ENCODE measurements around the gene ADAMTS13. TPM values are rescaled to one million over a fixed set of nuclear protein-coding genes. Genes with fewer than 3 reads are reported as not detected.

The ADAMTS13 gene
- total and polyA plus RNA-seq, 9 of the 15 experiments (the other 6 are each of a cell fraction or from before 2014, with no cell fraction given) = 0.03 to 0.20 (median 0.04) TPM; not detected in 4

DNA sequence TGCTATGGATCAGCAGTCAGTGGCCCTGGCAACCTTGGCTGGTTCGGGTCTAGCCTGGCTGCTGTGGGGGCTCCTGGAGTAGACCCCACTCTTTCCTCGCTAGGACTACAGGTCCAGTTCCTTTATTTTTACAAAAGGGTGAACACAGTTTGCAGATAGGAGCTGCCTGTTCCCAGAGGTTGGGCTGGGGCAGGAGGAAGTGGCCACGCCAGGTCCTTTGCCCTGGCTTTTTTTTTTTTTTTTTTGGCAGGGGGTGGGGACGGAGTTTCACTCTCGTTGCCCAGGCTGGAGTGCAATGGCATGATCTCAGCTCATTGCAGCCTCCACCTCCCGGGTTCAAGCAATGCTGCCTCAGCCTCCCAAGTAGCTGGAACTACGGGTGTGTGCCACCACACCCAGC lies 48.8 kb downstream of the ADAMTS13 start:
- no peak overlapping the region for H3K27ac ChIP-seq (ENCODE audit: extremely low read depth, low read depth, low read length)
- peaks cover 4% of the 10 kb centered on the region; the same call in 1 of the 2 replicates for H4K20me1 ChIP-seq (replicated peaks; ENCODE audit: control insufficient read depth, insufficient read depth, low read length)
- ChIA-PET CTCF (ENCODE audit: low intra/inter-chr PET ratio) (no interaction called here), POLR2A (interaction anchor here (0.6 to 0.7 kb wide), 2 partner anchors 22 to 413 kb away, joined by 3 read pairs; no protein-coding TSS in a partner anchor)
- BruUV-seq (replicated peaks) = no TSS peak
- no peak for ATAC-seq
- H3K4me2 ChIP-seq (ENCODE audit: insufficient read depth, low read length) = no peak overlapping the region
- WGBS (ENCODE audit: insufficient coverage, low coverage, missing lambda C conversion rate) = 6% methylated on average over 6 of the region's 7 CpGs
- no peaks in the 10 kb centered on the region for H3K9me3 ChIP-seq (replicated peaks; ENCODE audit: control insufficient read depth, insufficient read depth, low read depth, low read length)
- H3K27me3 ChIP-seq (ENCODE audit: control insufficient read depth in 2 of 2, insufficient read depth in 2 of 2, low read length in 2 of 2) = peaks cover 0 to 58% of the 10 kb centered on the region in 2 experiments; a peak in 3 of 5 replicates
- no peaks in the 10 kb centered on the region for H3K79me2 ChIP-seq (ENCODE audit: control insufficient read depth, insufficient read depth, low read length)
- no peaks in the 10 kb centered on the region for H3K9me1 ChIP-seq (ENCODE audit: control insufficient read depth, insufficient read depth, low read length)
- TF ChIP-seq EGR1 (conservative IDR thresholded peaks at IDR 0.05) = no peak
- TF ChIP-seq LEF1 (IDR thresholded peaks at IDR 0.05) = no peak
- TF ChIP-seq SUPT5H (IDR thresholded peaks at IDR 0.05) = no peak
- TF ChIP-seq MAZ (CRISPR knock-in tag; conservative IDR thresholded peaks at IDR 0.05 in 1 of 2, IDR thresholded peaks at IDR 0.05 in 1 of 2) = no peak
- no peak for TF ChIP-seq ZNF384 (IDR thresholded peaks at IDR 0.05; ENCODE audit: low read depth, low read length)
- TF ChIP-seq ZNF696 (CRISPR knock-in tag; conservative IDR thresholded peaks at IDR 0.05) = no peak
- TF ChIP-seq KAT8 (IDR thresholded peaks at IDR 0.05; ENCODE audit: low read depth) = no peak
- TF ChIP-seq, protein P1, sequence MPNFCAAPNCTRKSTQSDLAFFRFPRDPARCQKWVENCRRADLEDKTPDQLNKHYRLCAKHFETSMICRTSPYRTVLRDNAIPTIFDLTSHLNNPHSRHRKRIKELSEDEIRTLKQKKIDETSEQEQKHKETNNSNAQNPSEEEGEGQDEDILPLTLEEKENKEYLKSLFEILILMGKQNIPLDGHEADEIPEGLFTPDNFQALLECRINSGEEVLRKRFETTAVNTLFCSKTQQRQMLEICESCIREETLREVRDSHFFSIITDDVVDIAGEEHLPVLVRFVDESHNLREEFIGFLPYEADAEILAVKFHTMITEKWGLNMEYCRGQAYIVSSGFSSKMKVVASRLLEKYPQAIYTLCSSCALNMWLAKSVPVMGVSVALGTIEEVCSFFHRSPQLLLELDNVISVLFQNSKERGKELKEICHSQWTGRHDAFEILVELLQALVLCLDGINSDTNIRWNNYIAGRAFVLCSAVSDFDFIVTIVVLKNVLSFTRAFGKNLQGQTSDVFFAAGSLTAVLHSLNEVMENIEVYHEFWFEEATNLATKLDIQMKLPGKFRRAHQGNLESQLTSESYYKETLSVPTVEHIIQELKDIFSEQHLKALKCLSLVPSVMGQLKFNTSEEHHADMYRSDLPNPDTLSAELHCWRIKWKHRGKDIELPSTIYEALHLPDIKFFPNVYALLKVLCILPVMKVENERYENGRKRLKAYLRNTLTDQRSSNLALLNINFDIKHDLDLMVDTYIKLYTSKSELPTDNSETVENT (CRISPR knock-in tag; IDR thresholded peaks at IDR 0.05) = no peak
- TF ChIP-seq ARHGAP35 (IDR thresholded peaks at IDR 0.05; ENCODE audit: partially characterized antibody) = no peak
- TF ChIP-seq, protein P2, sequence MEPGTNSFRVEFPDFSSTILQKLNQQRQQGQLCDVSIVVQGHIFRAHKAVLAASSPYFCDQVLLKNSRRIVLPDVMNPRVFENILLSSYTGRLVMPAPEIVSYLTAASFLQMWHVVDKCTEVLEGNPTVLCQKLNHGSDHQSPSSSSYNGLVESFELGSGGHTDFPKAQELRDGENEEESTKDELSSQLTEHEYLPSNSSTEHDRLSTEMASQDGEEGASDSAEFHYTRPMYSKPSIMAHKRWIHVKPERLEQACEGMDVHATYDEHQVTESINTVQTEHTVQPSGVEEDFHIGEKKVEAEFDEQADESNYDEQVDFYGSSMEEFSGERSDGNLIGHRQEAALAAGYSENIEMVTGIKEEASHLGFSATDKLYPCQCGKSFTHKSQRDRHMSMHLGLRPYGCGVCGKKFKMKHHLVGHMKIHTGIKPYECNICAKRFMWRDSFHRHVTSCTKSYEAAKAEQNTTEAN (CRISPR knock-in tag; IDR thresholded peaks at IDR 0.05) = no peak
- TF ChIP-seq ZNF217 (CRISPR knock-in tag; IDR thresholded peaks at IDR 0.05) = no peak
- in situ Hi-C loops (cut with MboI) = no loop called here
- FAIRE-seq = no peak
- no peak overlapping the region for H3K4me3 ChIP-seq
- no peaks in the 10 kb centered on the region for H3K36me3 ChIP-seq (ENCODE audit: control insufficient read depth, insufficient read depth, low read length)
- H3K4me1 ChIP-seq (replicated peaks in 1 of 2; ENCODE audit: control insufficient read depth in 2 of 2, insufficient read depth in 2 of 2, low read length in 2 of 2) = peaks cover 0 to 46% of the 10 kb centered on the region in 2 experiments; a peak in 2 of 5 replicates
- no peak overlapping the region for H2AFZ ChIP-seq (ENCODE audit: low read depth, low read length)
- no peak overlapping the region for H3K9ac ChIP-seq (ENCODE audit: insufficient read depth in 1 of 2, low read depth in 2 of 2, low read length in 2 of 2)
- intact Hi-C loops (cut with micrococcal nuclease) = no loop called here
- DNase-seq (ENCODE audit: extremely low read depth in 1 of 4, low spot score in 3 of 4) = no peak
